HG03378 (cell line): ENCODE measurements around the gene LMBRD1.
A peak's percentile ranks its signal among the peaks of the same experiment; 100 is the strongest.
"Not testable (repeated sequence)": the region's sequence is repeated elsewhere in the genome, so short reads cannot be mapped to it uniquely, and the experiment has no call there.

Experiments
- ATAC-seq: cut with Tn5 transposase; IDR thresholded peaks from one replicate; pipeline ENCODE4 v1.9.1; 2021; ENCODE audit warnings: mild to moderate bottlenecking, moderate library complexity; ENCODE audit not compliant: unreplicated experiment

The LMBRD1 gene

DNA sequence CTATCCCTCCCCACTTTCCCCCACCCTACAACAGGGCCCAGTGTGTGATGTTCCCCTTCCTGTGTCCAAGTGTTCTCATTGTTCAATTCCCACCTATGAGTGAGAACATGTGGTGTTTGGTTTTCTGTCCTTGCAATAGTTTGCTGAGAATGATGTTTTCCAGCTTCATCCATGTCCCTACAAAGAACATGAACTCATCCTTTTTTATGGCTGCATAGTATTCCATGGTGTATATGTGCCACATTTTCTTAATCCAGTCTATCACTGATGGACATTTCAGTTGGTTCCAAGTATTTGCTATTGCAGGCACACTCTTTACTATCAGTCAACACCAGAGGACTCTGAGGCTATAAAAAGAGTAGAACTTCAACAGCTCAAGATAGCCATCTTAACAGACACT lies 2.0 kb upstream of the LMBRD1 start:
- ATAC-seq: not testable (repeated sequence)

DNA sequence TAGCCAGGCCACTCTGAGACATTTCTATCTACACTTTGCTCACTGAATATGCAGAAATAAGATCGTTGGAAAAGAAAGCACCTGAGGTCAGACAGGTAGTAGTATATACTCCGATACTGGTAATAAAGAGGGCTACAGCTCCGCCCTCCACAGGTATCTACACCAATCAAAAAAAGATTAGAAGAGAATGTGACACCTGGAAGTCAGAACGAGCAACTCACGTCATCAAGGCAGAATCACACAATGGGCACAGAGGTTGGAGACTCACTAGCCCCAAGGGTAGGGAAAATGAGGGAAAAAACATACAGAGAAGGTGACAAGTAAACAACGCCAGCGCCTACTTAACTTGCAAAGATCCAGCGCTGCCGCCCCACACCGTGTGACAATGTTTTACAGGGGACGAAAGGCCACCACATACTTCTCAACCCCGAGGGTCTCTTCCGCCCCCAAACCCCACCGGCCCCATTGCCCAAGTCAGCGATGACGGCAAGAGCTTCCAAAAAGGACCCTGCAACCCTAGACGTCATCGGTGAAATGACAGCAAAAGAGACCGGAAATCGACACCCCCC lies 653 bp downstream of the LMBRD1 start:
- ATAC-seq: peak; percentile 38

DNA sequence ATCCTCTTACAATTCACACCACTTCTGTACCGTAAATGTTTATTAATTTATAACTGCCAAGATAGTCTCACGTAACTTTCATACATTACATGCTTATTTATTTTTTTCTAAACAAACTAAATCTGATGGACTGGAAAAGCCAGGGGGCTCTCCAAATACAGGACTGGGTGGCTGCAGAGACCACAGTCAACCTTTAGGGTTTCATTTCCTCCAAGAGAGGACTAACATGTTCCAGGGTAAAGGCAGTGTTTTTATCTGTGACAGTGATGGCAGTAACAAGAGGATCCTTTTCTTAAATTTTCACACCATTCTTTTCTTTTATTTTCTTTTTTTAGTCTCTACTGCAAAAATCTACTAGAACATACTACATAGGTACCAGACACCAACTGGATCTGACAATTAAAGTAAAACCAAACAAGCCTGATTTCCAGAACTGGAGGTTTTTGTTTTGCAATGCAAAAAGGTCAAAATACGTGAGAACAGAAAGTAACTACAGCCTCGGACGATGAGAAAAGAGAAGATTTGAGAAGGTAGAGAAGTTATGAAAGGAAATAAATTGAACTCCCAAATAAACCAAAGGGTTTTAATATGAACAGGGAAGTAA lies 1.2 kb downstream of the LMBRD1 start:
- ATAC-seq: peak; percentile 35

DNA sequence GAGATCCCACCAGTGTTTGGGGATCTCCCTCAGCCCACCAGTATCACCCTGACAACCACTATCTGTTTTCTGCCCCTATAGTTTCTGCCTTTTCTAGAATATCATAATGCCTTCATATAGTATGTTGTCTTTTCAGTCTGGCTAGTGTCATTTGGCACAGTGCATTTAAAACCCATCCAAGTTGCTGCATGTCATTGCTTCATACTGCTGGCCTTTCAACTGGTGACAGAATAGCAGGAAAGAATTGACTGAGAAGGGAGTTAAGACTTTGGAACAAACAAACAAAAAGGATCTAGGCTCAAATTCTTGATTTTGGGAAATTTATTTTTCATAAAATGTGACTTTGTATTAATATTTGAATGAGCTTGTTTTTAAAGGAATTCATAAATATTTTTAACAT lies 4.5 kb downstream of the LMBRD1 start:
- no peak for ATAC-seq

DNA sequence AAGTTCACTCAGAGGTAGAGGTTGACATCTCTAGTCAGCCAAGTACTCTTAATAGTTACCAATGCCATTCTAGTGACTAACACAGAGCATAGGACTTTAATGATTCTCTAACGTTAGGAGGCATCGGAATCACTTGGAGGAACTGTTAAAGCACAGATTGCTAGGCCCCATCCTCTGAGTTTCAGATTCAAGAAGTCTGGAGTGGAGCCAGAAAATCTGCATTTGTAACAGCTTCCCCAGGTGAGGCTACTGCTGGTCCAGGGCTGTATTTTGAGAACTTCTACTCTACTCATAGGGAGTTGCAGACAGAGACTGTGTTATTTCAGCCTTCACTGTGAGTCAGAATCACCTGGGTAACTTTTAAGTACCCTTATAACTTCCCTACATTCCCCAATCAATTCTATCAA lies 5.7 kb downstream of the LMBRD1 start:
- peak; percentile 62 for ATAC-seq

DNA sequence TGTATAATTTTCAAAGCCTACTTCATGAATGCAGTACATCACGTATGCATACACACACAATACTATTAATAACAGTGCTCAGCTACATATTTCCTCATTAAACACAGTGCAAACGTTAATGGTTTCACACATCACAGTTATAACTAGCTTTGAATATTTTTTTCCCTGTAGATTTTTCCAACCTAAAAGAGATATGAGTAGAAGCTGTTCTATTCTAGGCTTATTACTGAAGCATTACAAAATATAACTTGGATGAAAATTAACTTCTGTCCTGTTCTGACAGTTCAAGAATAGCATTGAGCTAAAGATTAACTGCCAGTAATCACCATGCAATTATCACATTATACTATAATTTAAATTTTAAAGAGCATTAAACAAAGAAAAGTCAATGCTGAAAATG lies 6.2 kb downstream of the LMBRD1 start:
- peak; percentile 36 for ATAC-seq

DNA sequence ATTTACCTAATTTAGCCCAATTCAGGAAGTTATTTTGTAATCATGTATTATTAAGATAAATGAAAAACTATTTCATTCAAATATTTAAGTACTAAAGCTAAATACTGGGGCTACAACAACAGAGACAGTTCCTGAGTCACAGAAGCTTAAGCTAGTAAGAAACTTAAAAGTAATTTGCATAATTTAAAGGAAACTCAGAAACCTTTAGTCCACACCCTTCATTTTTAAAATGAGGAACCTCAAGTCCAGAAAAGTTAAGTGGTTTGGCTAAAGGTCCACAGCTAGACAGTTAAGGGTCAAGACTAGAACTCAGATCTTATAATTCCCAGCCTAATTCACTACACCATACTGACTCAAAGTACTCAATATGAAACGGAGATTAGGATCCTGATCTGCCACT lies 7.2 kb downstream of the LMBRD1 start:
- no peak for ATAC-seq

DNA sequence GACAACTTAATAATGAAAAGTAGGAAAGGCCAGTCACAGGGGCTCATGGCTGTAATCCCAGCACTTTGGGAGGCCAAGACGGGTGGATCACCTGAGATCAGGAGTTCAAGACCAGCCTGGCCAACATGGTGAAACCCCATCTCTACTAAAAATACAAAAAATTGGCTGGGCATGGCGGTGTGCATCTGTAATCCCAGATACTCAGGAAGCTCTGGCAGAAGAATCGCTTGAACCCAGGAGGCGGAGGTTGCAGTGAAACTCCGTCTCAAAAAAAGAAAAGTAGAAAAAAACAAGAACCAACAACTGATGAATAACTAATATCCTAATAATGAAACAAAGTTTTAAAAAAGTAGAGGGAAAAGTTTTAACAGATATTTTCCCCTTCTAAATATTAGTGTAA lies 9.4 kb downstream of the LMBRD1 start:
- not testable (repeated sequence) for ATAC-seq

DNA sequence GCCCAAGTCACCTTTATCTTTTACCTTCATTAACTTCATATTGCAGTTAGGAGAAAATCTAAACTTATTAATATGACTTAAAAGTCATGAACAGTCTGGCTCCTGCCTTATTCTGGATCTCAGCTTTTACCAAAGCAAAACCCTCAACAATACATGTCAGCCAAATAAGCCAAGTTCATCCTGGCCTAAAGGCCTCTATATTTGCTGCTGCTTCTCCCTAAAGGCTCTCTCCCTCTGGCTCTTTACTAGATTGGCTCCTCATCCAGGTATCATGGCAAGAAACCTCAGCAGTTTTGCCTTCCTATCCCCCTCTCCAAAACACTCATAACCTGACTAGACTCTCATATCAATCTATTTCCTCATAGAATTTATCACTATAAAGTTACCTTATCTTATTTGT lies 11.1 kb downstream of the LMBRD1 start:
- no peak for ATAC-seq

DNA sequence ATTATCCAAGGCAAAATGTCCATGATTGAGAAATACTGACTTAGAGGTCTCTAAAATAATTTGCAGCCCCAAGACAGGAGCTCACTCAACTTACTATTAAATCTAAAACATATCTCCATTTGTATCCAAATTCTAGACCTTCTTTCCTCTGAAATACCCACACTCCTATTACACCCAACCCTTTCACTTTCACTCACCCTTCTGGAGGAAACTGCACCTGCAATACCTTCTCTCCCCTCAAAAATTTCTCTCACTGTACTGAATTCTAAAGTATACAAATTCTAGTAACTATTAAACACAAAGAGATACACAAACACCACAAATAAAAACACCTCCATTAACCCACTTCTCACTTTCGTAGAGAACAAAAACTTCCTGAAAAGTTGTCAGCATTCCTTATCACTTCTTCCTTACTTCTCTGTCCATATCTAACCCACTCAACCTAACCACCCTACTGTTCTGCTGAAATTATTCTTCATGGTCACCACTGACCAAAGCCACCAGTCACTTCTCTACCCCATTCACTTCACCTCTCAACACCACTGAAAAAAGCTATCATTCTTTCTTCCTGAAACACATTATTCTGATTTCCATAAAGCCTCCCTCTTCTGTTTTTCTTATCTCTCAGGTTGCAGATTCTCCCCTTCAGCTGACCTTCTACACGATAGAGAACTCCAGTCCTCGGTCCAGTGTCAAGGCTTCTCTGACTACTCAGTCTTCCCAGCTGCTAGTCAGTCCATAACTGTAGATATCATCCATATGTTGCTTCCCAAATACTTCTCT lies 12.0 kb downstream of the LMBRD1 start:
- ATAC-seq: peak; percentile 75

DNA sequence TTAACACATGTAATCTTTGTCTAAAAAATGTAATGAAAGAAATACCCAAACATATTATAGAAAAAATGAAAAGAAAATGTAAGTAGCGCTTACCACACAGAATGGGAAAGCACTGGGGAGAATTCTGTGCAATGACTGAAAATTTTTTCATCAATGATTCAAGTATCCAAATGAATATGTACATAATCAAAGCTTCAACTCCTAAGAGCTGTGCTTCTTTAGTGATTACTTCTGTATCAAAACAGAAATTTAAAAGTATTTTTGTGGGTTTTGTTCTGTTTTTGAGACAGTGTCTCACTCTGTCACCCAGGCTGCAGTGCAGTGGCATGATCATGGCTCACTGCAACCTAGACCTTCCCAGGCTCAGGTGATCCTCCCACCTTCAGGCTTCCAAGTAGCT lies 13.7 kb downstream of the LMBRD1 start:
- no peak for ATAC-seq

DNA sequence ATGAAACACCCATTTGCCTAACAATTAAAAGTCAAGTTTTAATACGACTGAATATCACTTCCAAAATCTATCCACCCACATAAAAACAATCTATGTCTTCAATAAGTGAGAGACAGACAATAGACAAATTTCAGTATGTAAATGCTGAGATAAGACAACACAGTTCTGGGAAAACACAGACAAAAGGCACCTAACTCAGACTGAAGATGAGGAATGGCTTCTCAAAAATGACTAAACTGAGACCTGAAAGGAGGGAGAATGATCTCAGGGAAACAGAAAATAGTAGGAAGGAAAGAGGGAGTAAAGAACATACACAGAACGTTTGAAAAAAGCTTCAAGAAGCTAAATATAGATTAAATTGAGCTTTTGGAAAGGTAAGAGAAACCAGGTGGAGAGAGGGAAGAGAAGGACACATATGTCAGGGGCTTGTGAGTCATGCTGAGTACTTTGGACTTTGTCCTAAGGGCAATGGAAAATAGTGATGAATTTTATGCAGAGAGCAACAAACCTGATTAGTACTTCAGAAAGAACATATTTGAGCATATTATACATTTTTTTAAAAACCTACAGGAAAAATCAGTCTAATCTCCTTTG lies 16.1 kb downstream of the LMBRD1 start:
- ATAC-seq: no peak

DNA sequence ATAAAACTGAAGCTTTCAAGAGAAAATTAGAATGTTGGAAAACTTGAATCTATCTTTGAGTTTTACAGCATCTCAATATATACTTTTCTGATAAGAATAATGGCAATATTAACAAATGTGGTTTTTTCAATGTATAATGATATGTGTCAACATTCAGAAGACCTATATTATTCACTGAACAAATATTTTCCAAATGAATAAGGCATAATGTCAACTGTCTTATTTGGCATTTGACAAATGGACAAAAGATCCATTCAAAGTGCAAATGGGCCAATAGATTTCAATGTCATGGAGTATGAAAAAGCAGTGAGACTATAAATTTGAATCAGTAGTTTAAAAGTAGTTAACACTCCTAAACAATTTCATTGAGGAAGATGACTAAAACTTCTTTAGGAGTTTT lies 20.9 kb downstream of the LMBRD1 start:
- no peak for ATAC-seq

DNA sequence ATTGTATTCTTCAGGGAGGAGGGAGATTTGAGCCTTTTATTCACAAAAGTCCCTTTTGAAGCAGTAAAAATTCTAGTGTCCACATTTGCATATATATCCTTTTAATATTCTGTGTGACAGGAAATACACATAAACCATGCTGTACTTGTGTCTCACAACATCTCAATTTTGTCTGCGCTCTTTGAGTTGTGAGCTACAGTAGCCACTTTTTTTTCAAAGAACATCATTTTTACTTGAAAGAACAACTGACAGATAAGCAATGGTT lies 21.3 kb downstream of the LMBRD1 start:
- ATAC-seq: no peak

DNA sequence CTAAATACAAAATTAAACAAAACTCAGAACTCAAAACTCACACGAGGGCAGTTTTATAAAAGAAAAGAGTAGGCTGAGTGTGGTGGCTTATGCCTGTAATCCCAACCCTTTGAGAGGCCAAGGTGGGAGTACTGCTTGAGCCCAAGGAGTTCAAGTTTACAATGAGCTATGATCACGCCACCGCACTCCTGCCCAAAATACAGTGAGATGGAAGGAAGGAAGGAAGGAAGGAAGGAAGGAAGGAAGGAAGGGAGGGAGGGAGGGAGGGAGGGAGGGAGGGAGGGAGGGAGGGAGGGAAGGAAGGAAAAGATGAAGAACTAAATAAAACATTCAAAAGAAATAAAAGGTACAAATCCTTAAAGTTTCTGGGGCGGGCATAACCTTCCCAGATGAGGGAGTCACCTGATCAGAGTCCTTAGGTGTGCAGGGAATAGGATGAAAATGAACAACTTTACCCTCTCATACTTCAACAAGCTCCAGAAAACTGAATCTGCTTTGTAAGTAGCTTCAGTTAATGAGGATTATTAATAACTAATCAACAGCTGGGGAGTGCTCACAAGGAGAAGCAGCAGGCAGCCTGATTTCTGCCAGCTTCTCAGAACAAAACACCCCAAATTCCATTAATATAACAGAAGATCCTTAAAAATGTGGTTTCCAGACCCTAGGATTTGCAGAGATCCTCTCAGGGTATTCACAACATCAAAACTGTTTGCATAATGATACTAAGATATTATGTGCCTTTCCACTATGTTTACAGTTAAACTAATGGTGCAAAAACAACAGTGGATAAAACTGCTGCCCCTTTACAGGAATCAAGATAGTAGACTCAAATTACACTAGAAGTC lies 21.8 kb downstream of the LMBRD1 start:
- ATAC-seq: no peak

DNA sequence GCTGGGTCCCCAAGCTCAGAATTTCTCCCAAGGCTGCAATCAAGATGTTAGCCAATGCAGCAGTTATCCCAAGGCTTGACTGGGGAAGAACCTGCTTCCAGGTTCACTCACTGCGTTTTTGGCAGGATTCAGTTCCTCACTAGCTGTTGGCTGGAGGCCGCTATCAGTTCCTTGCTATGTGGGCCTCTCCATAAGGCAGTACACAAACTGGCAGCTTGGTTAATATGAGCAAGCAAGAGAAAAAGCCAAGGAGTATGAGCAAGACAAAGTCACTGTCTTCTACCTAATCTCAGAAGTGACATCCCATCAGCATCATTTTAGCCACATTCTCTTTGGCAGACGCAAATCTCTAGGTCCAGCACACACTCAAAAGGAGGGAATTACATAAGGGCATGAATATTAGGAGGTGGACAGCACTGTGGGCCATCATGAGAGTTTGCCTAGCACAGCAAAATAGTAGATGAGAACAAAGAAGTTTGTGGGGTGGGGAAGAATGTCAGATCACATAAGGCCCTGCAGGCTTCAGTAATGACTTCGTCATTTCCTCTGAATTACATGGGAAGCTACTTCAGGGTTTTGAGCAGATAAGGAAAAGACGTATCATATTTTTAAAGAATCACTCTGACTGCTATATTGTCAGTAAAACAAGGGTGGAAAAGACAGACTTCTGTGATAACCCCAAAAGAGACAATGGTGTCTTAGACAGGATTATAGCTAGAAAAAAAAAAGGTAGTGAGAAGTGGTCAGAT lies 25.5 kb downstream of the LMBRD1 start:
- no peak for ATAC-seq

DNA sequence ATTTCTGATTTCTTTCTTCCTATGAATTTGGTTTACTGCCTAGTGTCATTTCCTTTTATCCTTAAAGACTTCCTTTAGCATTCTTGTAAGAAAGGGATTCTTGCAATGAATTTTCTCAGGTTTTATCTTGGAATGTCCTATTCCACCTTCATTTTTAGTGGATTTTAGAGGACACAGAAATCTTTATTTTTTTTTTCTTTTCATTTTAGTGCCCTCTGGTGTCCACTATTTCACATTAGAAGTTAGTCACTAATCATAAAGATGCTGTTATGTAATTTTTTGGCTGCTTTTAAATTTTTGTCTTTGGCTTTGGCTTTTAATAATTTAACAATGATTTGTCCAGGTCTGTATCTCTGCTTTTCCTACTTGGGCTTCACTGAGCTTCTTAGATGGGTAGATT lies 28.1 kb downstream of the LMBRD1 start:
- ATAC-seq: no peak

DNA sequence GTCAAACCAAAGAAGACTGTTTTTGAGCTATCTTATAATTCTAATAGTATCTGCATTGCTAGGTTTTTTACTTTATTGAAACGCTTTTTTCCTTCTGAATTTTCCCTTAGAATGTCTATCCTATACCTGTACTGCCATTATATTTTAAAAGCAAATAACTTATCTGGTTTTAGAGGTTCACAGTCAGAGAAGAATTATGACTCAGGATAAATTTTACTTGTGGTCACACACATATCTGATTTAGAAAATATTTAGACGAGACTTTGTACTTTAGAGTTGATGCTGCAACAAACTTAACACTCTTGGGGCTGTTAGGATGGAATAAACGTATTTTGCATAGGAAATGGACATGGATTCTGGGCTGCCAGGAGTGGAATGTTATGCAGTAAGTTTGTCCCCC lies 33.0 kb downstream of the LMBRD1 start:
- no peak for ATAC-seq

DNA sequence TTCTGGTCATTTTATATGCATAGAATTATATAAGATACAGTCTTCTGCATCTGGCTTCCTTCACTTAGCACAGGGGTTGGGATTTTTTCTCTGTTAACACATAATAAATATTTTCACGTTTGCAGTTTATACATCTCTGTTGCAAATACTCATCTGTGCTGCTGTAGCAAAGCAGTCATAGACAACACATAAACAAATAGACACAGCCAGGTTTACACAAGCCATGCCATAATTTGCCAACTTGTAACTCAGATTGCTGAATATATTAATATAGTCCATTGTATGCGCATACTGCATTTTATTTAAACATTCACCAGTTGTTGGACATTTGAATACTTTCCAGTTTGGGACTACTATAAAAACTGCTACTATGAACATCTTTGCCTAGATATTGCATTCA lies 35.0 kb downstream of the LMBRD1 start:
- ATAC-seq: no peak

DNA sequence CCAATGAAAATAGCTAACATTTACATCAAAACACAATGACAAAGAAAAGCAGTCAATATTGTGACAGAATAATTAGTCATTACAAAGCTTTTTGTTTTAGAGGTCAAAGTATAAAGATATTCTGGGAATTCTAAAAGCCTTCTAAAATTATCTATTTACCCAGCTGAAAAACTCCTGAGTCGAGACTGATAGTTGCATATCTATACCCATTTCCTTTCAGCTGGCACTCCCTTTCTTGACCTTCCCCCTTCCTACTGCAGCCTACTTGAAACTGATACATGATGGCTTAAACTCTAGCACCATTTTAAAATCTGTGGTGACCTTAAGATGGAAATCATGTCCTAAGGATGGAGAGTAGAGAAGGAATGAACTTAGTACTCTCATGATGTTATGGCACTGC lies 38.6 kb downstream of the LMBRD1 start:
- ATAC-seq: no peak

DNA sequence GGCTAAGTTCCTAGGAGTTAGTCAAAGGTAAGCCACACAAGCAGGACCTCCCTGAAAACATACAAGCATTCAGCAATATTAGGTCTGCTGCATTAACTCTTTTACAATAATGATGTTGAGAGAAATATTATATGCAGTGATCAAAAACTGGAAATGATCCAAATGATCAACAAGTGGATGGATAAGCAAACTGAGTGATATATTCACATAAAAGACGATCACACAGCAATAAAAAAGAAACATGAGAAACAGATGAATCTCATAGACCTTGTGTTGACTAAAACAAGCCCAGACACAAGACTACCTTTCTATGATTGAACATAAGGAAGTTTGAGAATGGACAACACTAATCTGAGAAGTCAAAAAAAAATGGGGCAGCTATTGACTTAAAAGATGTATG lies 39.9 kb downstream of the LMBRD1 start:
- ATAC-seq: no peak
